Activated CD4-positive, alpha-beta T cell treated with anti-CD3 and anti-CD28 coated beads, Interleukin-10, Interleukin-2, amounts not matched to agents 100 ng/mL and 50 ng/mL, durations not matched to agents 16 hours and 8 hours (primary cell): ENCODE data around the gene YTHDC1.
A peak's percentile ranks its signal among the peaks of the same experiment; 100 is the strongest.

Source experiments
- DNase-seq: peaks from one replicate; pipeline ENCODE4 v3.0.0-alpha.2; 2020

YTHDC1 gene

GRCh38 chr4:68358988-68359387, 9.1 kb upstream of the YTHDC1 start:
- no peak for DNase-seq

- DNase-seq, result no peak
Observed at GRCh38 chr4:68352791-68353190, 2.9 kb upstream of the YTHDC1 start.

GRCh38 chr4:68349279-68349648, 626 bp downstream of the YTHDC1 start:
- peak; percentile 27 for DNase-seq

GRCh38 chr4:68348577-68348976, 1.3 kb downstream of the YTHDC1 start:
- DNase-seq, result no peak

GRCh38 chr4:68347845-68348244, 2.0 kb downstream of the YTHDC1 start:
- no peak for DNase-seq

GRCh38 chr4:68346461-68346860, 3.4 kb downstream of the YTHDC1 start:
- peak; percentile 22 for DNase-seq

- DNase-seq, result no peak
Observed at GRCh38 chr4:68344785-68345184, 5.1 kb downstream of the YTHDC1 start.

- no peak for DNase-seq
Observed at GRCh38 chr4:68344049-68344448, 5.8 kb downstream of the YTHDC1 start.

- no peak for DNase-seq
Observed at GRCh38 chr4:68342134-68342533, 7.8 kb downstream of the YTHDC1 start.

- no peak for DNase-seq
Observed at GRCh38 chr4:68338625-68339024, 11.3 kb downstream of the YTHDC1 start.

GRCh38 chr4:68337522-68337921, 12.4 kb downstream of the YTHDC1 start:
- DNase-seq, result no peak

GRCh38 chr4:68337004-68337403, 12.9 kb downstream of the YTHDC1 start:
- DNase-seq, result peak; percentile 13

- DNase-seq, result no peak
Observed at GRCh38 chr4:68336530-68336929, 13.4 kb downstream of the YTHDC1 start.

GRCh38 chr4:68326141-68326540, 23.7 kb downstream of the YTHDC1 start:
- no peak for DNase-seq

GRCh38 chr4:68324519-68325262, 25.2 kb downstream of the YTHDC1 start:
- no peak for DNase-seq

GRCh38 chr4:68319040-68319439, 30.9 kb downstream of the YTHDC1 start:
- no peak for DNase-seq

GRCh38 chr4:68316193-68316969, 33.5 kb downstream of the YTHDC1 start:
- no peak for DNase-seq

- no peak for DNase-seq
Observed at GRCh38 chr4:68310651-68311247, 39.1 kb downstream of the YTHDC1 start.

GRCh38 chr4:68304731-68305130, 45.2 kb downstream of the YTHDC1 start:
- DNase-seq, result no peak

- DNase-seq, result no peak
Observed at GRCh38 chr4:68299492-68300457, 50.1 kb downstream of the YTHDC1 start.

GRCh38 chr4:68297137-68297536, 52.8 kb downstream of the YTHDC1 start:
- no peak for DNase-seq

- no peak for DNase-seq
Observed at GRCh38 chr4:68291256-68291655, 58.6 kb downstream of the YTHDC1 start.

GRCh38 chr4:68288393-68288740, 61.5 kb downstream of the YTHDC1 start:
- no peak for DNase-seq
